ENCODE data around the gene EHF. TPM values are rescaled to one million over a fixed set of nuclear protein-coding genes. Genes with fewer than 3 reads are reported as not detected.

Gene EHF
- total RNA-seq, 1 donor from 2014 or later: not detected

GRCh38 chr11:34641456-34641855 is 20.6 kb downstream of the EHF start:
- H3K27me3 ChIP-seq: no peaks in the 10 kb centered on the region
- H3K27ac ChIP-seq: no peak overlapping the region
- TF ChIP-seq CTCF (IDR thresholded peaks at IDR 0.05): no peak
- DNase-seq (ENCODE audit: low spot score in 2 of 2): no peak
- no peak overlapping the region for H3K4me3 ChIP-seq
- intact Hi-C loops (cut with DNase I): no loop called here
- H3K9me3 ChIP-seq: no peaks in the 10 kb centered on the region
- no peaks in the 10 kb centered on the region for H3K36me3 ChIP-seq
- no peaks in the 10 kb centered on the region for H3K4me1 ChIP-seq

- no peaks in the 10 kb centered on the region for H3K9me3 ChIP-seq
Observed at GRCh38 chr11:34642001-34642554, 21.2 kb downstream of the EHF start.

GRCh38 chr11:34642873-34643272 is 22.0 kb downstream of the EHF start:
- no peak for DNase-seq (ENCODE audit: low spot score in 2 of 2)
- TF ChIP-seq CTCF (IDR thresholded peaks at IDR 0.05): no peak
- intact Hi-C loops (cut with DNase I): no loop called here
- Histone ChIP-seq H3K9me3 (no peaks in the 10 kb centered on the region), H3K4me1 (no peaks in the 10 kb centered on the region), H3K27ac (no peak overlapping the region), H3K4me3 (no peak overlapping the region), H3K36me3 (no peaks in the 10 kb centered on the region), H3K27me3 (no peaks in the 10 kb centered on the region)

More at GRCh38 chr11:34642001-34642554, 21.2 kb downstream of the EHF start:
- no peaks in the 10 kb centered on the region for H3K36me3 ChIP-seq
- intact Hi-C loops (cut with DNase I): no loop called here
- no peak overlapping the region for H3K27ac ChIP-seq
- H3K27me3 ChIP-seq: no peaks in the 10 kb centered on the region
- no peak overlapping the region for H3K4me3 ChIP-seq
- no peak for DNase-seq (ENCODE audit: low spot score in 2 of 2)
- H3K4me1 ChIP-seq: no peaks in the 10 kb centered on the region
- no peak for TF ChIP-seq CTCF (IDR thresholded peaks at IDR 0.05)

GRCh38 chr11:34643311-34643710 is 22.4 kb downstream of the EHF start:
- no peak for TF ChIP-seq CTCF (IDR thresholded peaks at IDR 0.05)
- Histone ChIP-seq H3K36me3 (no peaks in the 10 kb centered on the region), H3K27ac (no peak overlapping the region), H3K4me1 (no peaks in the 10 kb centered on the region), H3K9me3 (no peaks in the 10 kb centered on the region), H3K4me3 (no peak overlapping the region), H3K27me3 (no peaks in the 10 kb centered on the region)
- DNase-seq (ENCODE audit: low spot score in 2 of 2): no peak
- intact Hi-C loops (cut with DNase I): no loop called here

- Histone ChIP-seq H3K9me3 (no peaks in the 10 kb centered on the region), H3K36me3 (no peaks in the 10 kb centered on the region), H3K27ac (no peak overlapping the region), H3K4me1 (no peaks in the 10 kb centered on the region), H3K27me3 (no peaks in the 10 kb centered on the region), H3K4me3 (no peak overlapping the region)
- no peak for TF ChIP-seq CTCF (IDR thresholded peaks at IDR 0.05)
- intact Hi-C loops (cut with DNase I): no loop called here
- no peak for DNase-seq (ENCODE audit: low spot score in 2 of 2)
Observed at GRCh38 chr11:34643846-34644245, 23.0 kb downstream of the EHF start.
